K562 (cell line): ENCODE results near the gene KRAS. TPM values are rescaled to one million over a fixed set of nuclear protein-coding genes. Genes with fewer than 3 reads are reported as not detected.

Source experiments
- CBX5 ChIP-seq: IDR thresholded peaks from 2 replicates; pipeline ENCODE4 v1.6.1; 2014; ENCODE audit warnings: low read depth, borderline replicate concordance
- COPS2 ChIP-seq: fragments of 450-650 bp; conservative IDR thresholded peaks from 2 replicates; pipeline ENCODE4 v1.6.1; 2016; ENCODE audit warnings: mild to moderate bottlenecking, moderate library complexity
- HMGN3 ChIP-seq: IDR thresholded peaks from 2 replicates; pipeline ENCODE4 v1.6.1; 2011; ENCODE audit warnings: borderline replicate concordance, low read depth, mild to moderate bottlenecking, mixed read lengths, low read length; ENCODE audit not compliant: insufficient read length; ENCODE audit errors: extremely low read depth
- MXI1 ChIP-seq: IDR thresholded peaks from 2 replicates; pipeline ENCODE4 v1.6.1; 2011; ENCODE audit warnings: low read depth, mild to moderate bottlenecking, improper control_type of control experiment, low read length
- NRF1 ChIP-seq, 2 experiments: fragments of 450-650 bp; IDR thresholded peaks in 1 of 2; conservative IDR thresholded peaks in 1 of 2; 2 replicates each; pipeline ENCODE4 v1.6.1; 2014; ENCODE audit warnings: mild to moderate bottlenecking in 2 of 2
- NUFIP1 ChIP-seq: fragments of 450-650 bp; IDR thresholded peaks from 2 replicates; pipeline ENCODE4 v1.6.1; 2018; ENCODE audit not compliant: partially characterized antibody
- SMARCE1 ChIP-seq: fragments of 450-650 bp; IDR thresholded peaks from 2 replicates; pipeline ENCODE4 v1.7.1; 2016; ENCODE audit warnings: mild to moderate bottlenecking
- SREBF2 ChIP-seq: sonication (generic); formaldehyde crosslinking; IDR thresholded peaks from 2 replicates; pipeline ENCODE4 v1.4.0; 2020; ENCODE audit warnings: mild to moderate bottlenecking, missing genetic modification reagents
- TAF7 ChIP-seq: fragments of 450-650 bp; IDR thresholded peaks from 2 replicates; pipeline ENCODE4 v1.6.1; 2016; ENCODE audit warnings: missing genetic modification characterization, missing compliant biosample characterization
- U2AF1 ChIP-seq: fragments of 200-400 bp; formaldehyde crosslinking; optimal IDR thresholded peaks from 2 replicates; pipeline ENCODE3; 2017; ENCODE audit warnings: mild to moderate bottlenecking, low read depth, low read length, moderate library complexity
- ZNF668 ChIP-seq: fragments of 250-450 bp; sonication (Bioruptor Pico); IDR thresholded peaks from 2 replicates; pipeline ENCODE4 v1.8.0; 2022; ENCODE audit warnings: mild to moderate bottlenecking, inconsistent platforms
- polyA plus RNA-seq, 8 experiments: library from polyadenylated mRNA; depleted of rRNA in 4 of 8; stranded (reverse) in 5 of 8; unstranded in 3 of 8; fragments of >200 nt; fragmentation: Nextera tagmentation in 2 of 8; fragmentation: Illumina TruSeq in 1 of 8; extraction: Ambion mirVana in 2 of 8; extraction: Trizol in 1 of 8; gene quantifications; 2 replicates each; pipeline versions ENCODE4 v1.2.1 to v1.2.3, GENCODE V29; 2011 to 2014; ENCODE audit warnings: inconsistent platforms in 1 of 8, missing spikeins in 1 of 8
- total RNA-seq, 7 experiments: library from RNA; depleted of rRNA in 6 of 7; stranded (reverse); fragments of >200 nt in 6 of 7; fragmentation: Illumina TruSeq in 2 of 7; extraction: Trizol in 2 of 7; gene quantifications; 2 replicates each; pipeline versions ENCODE4 v1.2.1 to v1.2.3, GENCODE V29; 2011 to 2021; ENCODE audit warnings: low replicate concordance in 1 of 7
- TF ChIP-seq, protein P1 (sequence below): fragments of 450-650 bp; IDR thresholded peaks from 2 replicates; pipeline ENCODE4 v1.6.1; 2016; ENCODE audit warnings: mild to moderate bottlenecking, moderate library complexity
- TF ChIP-seq, protein P2 (sequence below), 2 experiments: IDR thresholded peaks; 2 replicates each; pipeline ENCODE4 v1.6.1; 2012; ENCODE audit warnings: improper control_type of control experiment in 2 of 2, low read depth in 2 of 2, low read length in 2 of 2, borderline replicate concordance in 1 of 2

The KRAS gene
- total and polyA plus RNA-seq, 9 of the 15 experiments (the other 6 are each of a cell fraction or from before 2014, with no cell fraction given), result 7.2 to 21.2 (median 12.7) TPM

DNA sequence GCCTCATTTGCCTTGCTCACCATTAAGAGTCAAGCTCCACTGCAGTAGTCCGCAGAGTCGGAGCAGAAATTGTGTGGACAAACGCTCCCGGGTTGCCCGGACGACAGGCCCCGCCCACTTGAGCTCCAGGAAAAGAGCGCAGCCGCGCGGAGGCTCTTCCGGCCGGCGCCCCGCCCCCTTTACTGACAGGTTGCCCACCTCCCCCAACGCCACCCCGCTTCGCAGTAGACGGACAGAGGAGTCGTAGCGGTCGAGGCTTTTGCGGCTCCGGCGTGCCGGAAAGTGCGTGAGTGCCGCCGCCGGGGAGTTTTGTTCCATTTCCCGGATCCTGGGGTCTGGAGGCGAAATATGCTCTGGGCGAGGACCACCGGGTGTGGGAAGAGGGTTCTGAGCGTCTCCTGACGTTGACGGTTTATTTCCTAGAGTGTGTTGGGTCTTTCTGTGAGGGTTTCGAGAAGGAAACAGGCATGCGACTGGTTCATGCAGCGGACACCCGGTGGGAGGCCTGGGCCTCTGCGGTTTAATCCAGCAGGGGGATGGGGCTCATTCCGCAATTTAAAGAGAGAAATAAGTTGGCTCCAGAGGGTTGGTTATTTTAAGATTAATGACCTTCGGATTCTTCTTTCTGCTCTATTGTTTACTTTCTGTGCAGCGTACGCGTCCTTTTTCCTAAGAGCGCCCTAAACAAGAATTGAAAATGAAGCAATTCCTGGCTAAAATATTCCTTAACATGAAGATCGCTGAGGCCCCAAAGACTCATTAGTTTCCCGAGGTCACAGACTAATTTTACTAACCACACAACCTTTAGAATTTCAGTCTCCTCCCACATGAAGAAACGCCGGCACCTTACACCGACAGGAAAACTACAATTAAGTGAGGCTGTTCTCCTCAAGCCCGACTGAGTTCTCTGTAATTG, 55.4 kb downstream of the KRAS start, which contains the start of the genes DNAI7 and ETFRF1 (continued):
- TF ChIP-seq, protein P1, sequence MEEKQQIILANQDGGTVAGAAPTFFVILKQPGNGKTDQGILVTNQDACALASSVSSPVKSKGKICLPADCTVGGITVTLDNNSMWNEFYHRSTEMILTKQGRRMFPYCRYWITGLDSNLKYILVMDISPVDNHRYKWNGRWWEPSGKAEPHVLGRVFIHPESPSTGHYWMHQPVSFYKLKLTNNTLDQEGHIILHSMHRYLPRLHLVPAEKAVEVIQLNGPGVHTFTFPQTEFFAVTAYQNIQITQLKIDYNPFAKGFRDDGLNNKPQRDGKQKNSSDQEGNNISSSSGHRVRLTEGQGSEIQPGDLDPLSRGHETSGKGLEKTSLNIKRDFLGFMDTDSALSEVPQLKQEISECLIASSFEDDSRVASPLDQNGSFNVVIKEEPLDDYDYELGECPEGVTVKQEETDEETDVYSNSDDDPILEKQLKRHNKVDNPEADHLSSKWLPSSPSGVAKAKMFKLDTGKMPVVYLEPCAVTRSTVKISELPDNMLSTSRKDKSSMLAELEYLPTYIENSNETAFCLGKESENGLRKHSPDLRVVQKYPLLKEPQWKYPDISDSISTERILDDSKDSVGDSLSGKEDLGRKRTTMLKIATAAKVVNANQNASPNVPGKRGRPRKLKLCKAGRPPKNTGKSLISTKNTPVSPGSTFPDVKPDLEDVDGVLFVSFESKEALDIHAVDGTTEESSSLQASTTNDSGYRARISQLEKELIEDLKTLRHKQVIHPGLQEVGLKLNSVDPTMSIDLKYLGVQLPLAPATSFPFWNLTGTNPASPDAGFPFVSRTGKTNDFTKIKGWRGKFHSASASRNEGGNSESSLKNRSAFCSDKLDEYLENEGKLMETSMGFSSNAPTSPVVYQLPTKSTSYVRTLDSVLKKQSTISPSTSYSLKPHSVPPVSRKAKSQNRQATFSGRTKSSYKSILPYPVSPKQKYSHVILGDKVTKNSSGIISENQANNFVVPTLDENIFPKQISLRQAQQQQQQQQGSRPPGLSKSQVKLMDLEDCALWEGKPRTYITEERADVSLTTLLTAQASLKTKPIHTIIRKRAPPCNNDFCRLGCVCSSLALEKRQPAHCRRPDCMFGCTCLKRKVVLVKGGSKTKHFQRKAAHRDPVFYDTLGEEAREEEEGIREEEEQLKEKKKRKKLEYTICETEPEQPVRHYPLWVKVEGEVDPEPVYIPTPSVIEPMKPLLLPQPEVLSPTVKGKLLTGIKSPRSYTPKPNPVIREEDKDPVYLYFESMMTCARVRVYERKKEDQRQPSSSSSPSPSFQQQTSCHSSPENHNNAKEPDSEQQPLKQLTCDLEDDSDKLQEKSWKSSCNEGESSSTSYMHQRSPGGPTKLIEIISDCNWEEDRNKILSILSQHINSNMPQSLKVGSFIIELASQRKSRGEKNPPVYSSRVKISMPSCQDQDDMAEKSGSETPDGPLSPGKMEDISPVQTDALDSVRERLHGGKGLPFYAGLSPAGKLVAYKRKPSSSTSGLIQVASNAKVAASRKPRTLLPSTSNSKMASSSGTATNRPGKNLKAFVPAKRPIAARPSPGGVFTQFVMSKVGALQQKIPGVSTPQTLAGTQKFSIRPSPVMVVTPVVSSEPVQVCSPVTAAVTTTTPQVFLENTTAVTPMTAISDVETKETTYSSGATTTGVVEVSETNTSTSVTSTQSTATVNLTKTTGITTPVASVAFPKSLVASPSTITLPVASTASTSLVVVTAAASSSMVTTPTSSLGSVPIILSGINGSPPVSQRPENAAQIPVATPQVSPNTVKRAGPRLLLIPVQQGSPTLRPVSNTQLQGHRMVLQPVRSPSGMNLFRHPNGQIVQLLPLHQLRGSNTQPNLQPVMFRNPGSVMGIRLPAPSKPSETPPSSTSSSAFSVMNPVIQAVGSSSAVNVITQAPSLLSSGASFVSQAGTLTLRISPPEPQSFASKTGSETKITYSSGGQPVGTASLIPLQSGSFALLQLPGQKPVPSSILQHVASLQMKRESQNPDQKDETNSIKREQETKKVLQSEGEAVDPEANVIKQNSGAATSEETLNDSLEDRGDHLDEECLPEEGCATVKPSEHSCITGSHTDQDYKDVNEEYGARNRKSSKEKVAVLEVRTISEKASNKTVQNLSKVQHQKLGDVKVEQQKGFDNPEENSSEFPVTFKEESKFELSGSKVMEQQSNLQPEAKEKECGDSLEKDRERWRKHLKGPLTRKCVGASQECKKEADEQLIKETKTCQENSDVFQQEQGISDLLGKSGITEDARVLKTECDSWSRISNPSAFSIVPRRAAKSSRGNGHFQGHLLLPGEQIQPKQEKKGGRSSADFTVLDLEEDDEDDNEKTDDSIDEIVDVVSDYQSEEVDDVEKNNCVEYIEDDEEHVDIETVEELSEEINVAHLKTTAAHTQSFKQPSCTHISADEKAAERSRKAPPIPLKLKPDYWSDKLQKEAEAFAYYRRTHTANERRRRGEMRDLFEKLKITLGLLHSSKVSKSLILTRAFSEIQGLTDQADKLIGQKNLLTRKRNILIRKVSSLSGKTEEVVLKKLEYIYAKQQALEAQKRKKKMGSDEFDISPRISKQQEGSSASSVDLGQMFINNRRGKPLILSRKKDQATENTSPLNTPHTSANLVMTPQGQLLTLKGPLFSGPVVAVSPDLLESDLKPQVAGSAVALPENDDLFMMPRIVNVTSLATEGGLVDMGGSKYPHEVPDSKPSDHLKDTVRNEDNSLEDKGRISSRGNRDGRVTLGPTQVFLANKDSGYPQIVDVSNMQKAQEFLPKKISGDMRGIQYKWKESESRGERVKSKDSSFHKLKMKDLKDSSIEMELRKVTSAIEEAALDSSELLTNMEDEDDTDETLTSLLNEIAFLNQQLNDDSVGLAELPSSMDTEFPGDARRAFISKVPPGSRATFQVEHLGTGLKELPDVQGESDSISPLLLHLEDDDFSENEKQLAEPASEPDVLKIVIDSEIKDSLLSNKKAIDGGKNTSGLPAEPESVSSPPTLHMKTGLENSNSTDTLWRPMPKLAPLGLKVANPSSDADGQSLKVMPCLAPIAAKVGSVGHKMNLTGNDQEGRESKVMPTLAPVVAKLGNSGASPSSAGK, result peak; percentile 75
- TF ChIP-seq U2AF1 (no peak), SREBF2 (CRISPR knock-in tag) (no peak), CBX5 (no peak), COPS2 (no peak), NUFIP1 (no peak), MXI1 (peak; percentile 96), TAF7 (tag) (peak; percentile 76; the same call in 1 of the 2 replicates), HMGN3 (peak; percentile 52), SMARCE1 (0 out of 2 replicates have a peak, but pooled peaks have one; percentile 10), ZNF668 (CRISPR knock-in tag) (no peak), NRF1 (conservative IDR thresholded peaks at IDR 0.05 in 1 of 2, IDR thresholded peaks at IDR 0.05 in 1 of 2) (peak; percentile 90 to 91)
- TF ChIP-seq, protein P2, sequence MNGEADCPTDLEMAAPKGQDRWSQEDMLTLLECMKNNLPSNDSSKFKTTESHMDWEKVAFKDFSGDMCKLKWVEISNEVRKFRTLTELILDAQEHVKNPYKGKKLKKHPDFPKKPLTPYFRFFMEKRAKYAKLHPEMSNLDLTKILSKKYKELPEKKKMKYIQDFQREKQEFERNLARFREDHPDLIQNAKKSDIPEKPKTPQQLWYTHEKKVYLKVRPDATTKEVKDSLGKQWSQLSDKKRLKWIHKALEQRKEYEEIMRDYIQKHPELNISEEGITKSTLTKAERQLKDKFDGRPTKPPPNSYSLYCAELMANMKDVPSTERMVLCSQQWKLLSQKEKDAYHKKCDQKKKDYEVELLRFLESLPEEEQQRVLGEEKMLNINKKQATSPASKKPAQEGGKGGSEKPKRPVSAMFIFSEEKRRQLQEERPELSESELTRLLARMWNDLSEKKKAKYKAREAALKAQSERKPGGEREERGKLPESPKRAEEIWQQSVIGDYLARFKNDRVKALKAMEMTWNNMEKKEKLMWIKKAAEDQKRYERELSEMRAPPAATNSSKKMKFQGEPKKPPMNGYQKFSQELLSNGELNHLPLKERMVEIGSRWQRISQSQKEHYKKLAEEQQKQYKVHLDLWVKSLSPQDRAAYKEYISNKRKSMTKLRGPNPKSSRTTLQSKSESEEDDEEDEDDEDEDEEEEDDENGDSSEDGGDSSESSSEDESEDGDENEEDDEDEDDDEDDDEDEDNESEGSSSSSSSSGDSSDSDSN (IDR thresholded peaks at IDR 0.05; ENCODE audit: borderline replicate concordance in 1 of 2, low read depth in 2 of 2, low read length in 2 of 2), result peak in 1 of 2 experiments; percentile 81; a peak in 1 of 4 replicates
